DMS53 (cell line): ENCODE data around the gene PHETA1.

ENCODE experiments used
- DNase-seq: peaks from one replicate; lab custom pipeline; 2025; lab: John Stamatoyannopoulos, UW

Gene PHETA1

GRCh38 chr12:111369496-111370220, 763 bp upstream of the PHETA1 start:
- DNase-seq, result no peak

DNA sequence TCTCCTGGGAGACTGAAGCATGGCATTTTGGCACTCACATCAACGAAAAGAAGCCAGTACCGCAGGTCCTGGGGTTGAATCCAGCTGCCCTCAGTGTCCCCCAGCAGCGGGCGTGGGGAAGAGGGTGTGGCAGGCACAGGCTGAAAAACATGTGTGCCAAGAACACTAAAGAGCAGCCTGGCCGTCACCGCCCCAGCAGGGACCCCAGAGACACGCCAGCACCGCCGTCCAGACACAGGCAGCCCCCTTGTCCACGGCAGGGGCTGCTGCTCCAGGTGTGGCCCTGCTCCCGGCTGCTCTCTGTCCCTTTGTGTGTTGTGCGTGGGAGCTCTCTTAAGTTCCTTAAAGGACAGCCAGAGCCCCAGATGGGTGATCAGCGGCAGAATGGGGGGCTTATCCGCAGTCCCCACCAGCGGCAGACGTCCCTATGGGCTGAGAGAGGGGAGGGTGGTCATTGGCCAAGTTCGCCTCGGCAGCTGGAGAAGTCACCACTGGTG, 556 bp downstream of the PHETA1 start:
- DNase-seq, result no peak

DNA sequence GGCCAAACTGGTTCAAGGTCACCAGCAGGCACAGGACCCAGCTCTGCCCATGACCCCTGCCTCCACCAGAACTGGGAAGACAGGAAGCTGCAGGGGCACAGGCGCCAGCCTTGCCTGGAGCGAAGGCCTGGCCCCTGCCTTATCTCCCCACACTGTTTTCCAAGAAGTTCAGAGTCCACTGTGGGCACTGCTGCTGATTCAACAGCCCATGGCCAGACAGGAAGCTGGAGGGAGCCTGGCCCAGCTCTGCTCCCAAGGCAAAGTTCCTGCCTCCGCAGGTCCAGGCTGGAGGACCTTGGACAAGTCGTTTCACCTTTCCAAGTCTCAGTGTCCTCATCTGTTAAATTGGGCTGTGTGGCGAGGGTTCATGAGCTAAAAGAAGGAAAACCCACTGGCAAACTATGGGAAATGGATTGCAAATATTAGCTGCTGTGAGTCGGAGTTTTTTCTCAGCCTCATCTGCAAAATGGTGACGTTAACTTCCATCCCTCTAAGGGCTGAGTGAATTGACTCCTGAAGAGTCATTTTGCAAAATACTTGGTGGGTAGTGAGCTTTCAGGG, 1.2 kb downstream of the PHETA1 start:
- no peak for DNase-seq

DNA sequence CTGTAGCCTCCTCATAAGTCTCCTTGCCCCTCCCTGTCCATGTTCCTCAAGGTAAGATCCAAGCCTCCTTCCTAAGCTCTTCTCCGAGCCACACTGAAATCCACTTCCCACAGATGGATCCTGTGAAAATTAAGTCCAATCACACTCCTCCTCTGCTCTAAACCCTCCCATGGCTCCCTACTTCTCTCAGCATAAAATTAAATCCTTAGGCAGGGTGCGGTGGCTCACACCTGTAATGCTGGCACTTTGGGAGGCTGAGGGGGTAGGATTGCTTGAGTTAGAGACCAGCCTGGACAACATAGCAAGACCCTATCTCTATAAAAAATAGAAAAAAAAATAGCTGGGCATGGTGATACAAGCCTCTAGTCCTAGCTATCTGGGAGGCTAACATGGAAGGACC, 2.3 kb downstream of the PHETA1 start:
- DNase-seq, result no peak

- no peak for DNase-seq
Measured at GRCh38 chr12:111366075-111366474, 2.8 kb downstream of the PHETA1 start.

DNA sequence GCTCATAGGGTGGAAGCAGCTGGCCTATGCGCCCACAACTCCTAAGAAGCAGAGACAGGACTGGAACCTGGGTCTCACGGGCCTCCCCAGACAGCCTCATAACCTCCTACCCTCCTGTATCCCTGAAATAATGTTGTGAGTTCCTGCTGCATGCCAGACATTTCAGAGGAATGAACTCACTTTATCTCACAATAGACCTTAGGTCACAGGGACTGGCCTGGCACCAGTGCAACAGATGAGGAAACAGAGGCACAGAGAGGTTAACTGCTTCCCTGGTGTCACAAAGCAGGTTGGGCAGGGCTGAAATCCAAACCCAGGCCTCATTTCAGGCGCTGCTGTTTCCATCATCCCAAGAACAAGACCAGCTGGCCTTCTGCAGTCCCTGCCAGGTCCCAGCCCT, 5.3 kb downstream of the PHETA1 start:
- DNase-seq, result no peak

DNA sequence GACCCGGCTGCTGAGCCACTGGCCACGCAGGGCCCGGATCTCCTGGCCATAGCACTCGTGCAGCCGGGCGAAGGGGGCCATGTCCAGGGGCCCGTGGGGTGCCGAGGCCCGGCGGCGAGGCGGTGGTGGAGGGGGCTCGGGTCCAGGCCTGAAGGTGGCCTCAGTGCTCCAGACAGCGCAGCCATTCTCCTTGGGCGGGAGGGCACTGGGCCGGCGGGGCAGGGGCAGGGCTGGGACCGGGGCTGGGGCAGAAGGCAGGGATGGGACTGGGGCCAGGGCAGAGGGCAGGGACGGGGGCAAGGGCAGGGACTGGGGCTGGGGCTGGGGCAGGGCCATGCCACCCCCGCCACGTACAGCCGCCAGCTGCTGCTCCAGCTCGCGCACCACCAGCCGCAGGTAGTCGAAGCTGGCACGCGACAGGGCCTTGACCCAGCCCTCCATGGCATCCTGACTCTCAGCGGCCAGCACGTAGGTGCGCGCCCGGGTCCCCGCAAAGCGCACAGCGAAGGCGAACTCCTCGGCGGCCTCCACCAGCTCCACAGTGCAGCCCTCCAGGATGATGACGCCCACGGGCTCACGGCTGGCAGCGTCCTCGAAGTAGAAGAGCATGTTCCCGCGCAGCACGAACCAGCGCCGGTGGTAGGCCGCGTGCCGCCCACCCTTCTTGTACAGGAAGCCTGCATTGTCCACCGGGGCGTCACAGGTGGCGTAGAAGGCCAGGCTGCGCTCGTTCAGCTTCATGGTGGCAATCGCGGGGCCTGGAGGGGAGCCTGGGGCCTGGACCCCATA, 6.0 kb downstream of the PHETA1 start:
- no peak for DNase-seq

DNA sequence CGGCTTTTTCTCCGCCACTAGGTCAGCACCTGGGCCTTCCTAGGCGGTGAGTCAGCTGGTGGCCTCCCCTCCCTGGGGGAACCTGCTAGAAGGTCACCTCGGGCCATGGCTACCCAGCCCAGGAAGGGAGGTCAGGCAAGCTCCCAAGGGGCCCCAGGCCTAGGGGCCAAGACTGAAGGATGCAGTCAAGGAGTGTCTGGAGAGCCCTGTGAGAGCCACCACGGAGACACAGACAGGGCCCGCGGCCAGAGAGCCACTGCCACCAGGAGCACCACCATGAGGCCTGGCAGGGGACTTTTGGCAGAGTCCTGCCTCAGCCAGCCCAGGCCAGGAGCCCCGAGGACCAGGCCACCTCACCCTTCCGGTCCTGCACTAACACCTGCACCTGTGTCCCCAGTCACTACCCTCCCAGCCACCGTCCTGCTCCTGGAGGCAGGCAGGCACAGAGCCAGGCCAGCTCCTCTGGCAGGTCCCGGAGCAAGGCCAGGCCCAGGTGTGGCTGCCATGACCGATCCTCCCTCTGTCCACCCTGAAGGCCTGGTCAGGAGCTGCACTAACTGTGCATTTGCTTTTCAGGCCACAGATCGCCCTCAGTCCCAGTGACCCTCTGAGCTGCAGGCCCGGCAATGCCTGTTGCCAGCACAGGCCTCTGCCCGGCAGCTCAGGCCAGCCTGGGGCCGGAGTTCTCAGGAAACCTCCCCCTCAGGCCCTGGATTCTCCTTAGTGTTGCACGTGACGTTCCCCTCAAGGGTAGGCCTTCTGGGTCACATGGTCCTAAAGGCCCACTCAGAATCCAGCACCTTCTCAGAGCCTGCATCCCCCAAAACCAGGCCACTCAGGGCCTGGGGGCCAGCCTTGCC, 6.9 kb downstream of the PHETA1 start:
- DNase-seq, result no peak

DNA sequence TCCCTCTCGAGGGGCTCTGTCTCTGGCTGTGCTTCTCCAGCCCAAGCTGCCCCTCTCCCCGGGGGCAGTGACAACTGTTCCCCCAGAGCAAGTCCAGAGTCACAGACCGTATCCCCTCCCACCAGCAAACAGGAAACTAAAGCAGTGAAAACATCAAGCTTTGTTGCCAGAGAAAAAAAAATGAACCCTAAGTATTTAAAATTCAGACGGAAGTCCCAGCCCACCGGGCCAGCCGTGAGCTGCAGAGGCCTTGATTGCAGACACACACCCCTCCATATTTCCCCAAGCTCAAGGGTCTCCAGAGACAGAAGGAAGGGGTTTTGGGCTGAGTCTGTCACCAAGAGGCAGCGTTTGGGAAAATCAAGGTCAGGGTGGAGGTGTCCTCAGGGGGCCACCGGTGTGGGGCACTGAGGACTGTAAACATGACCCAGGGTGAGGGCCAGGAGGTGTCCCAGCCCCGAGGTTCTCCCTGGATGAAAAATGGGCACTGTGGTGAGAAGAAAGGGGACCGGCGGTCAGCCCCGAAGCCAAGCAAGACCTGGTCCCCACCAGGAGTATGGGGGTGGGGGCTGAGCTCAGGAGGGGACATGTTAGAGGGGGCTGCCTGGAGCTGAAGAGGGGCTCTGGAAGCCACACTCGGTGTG, 7.7 kb downstream of the PHETA1 start:
- no peak for DNase-seq

DNA sequence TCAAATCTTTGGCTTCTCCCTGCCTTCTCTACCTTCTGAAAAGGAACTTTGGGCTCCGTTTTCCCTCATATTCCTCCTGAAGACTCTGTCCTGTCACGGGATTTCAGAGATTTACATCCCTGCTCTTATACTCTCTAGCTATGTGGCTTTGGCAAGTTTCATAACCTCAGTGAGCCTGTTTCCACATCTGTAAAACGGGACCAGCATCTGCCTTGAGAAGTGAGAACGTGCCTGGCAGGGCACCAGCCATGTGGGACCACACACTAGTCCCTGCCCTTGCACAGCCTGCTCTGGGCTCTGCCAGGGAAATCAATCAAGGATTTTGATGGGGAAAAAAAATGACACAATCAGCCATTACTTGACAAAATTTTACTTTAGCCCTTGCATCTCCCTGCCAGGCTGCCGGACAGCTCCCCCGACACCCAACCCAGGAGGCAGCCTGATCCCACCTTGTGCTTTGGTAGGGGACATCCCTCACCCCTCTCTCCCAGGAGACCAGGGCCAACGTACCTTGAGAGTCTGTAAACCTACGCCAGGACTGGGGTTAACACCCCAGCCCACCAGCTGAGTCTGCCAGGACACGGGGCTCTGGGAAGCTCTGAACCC, 8.5 kb downstream of the PHETA1 start:
- no peak for DNase-seq

DNA sequence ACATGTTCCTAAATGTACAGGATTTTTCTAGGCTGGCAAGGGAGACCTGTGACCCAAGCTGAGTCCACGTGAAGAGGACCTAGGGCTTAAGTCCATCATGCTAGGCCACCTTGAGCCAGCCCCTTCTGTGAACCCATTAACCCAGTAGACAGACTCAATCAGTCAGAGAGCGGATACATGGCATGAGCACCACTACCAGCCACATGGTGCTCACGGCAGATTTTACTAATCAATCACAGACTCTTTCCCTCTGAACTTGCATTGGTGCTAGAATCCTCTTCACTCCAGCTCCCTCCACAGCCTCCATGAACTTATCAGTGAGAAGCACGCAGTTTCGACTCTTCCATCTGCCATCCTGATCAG, 9.0 kb downstream of the PHETA1 start:
- no peak for DNase-seq

DNA sequence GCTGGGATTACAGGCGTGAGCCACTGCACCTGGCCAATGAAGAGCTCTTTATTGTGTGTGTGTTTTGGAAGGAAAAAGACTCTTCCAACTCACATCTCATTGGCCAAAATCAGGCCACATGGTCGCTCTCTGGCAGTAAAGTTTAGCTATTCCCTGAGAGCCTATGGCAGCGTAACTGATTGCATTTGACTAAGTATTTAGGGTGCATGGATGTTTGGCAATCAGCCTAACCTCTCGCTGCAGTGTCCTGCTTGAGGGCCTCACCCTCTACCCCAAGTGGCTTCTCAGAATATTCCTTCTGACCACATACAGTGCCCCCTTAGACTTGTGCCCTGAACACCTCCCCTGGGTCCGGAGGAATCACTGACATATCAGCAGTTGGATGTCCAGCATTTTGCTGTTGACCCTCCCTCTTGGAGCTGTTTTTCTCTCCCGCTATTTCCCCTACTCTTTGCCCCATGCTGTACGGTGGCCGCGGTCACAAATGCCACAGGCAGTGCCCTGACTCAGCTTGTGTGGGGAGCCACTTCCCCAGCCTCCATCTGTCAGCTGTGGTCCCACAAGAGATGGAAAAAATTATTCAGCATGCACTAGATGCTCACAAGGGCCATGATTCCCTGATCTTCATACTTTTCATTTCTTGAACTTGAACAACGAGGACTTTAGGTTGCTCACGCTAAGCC, 9.5 kb downstream of the PHETA1 start:
- no peak for DNase-seq

- no peak for DNase-seq
Measured at GRCh38 chr12:111355201-111355925, 13.5 kb downstream of the PHETA1 start.

DNA sequence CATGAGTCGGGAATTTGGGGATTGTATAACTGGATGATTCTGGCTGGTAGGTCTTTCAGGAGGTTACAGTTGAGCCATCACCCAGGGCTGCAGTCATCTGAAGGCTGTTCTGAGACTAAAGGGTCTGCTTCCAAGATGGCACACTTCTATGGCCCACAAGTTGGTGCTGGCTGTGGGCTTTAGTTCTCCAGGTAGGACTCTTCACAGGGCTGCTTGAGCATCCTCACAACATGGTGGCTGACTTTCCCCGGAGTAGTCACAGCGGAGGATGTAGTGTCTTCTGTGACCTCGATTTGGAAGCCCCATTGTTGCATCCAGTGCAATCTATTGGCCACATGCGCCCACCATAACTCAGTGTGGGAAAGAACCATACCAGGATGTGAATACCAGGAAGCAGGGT, 14.4 kb downstream of the PHETA1 start:
- no peak for DNase-seq

DNA sequence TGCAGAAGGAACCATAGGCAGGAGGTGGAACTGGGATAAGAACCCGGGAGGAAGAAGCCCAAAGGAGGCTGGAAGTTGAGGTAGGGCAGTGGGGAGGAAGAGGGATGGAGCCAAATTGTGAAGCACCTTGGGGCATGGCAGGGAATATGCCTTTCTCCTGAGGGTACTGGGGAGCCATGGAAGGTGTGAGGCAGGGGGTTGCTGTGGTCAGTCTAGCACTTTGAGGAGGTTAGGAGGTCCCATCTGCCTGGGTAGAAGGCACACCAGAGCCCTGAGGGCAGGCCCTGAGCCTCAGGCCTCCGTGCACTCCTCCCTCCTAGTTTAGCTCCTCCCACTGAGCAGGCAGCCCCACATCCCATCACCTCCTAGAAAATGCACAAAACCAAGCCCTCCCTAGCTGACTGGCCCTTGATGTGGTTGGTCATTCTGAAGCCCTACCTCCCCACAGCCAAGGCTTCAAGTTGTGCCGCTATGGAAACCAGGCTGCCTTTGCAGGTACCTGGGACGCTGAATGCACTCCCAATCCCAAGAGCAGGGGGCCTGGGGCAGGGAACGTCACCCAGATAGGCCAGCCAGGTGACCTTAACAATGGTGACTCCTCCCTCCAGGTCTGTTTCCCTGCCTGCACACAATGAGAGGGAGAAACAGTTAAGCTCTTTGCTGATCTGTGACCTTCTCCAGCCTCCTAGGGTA, 15.1 kb downstream of the PHETA1 start:
- DNase-seq, result no peak

- DNase-seq, result no peak
Measured at GRCh38 chr12:111353026-111353425, 15.9 kb downstream of the PHETA1 start.

DNA sequence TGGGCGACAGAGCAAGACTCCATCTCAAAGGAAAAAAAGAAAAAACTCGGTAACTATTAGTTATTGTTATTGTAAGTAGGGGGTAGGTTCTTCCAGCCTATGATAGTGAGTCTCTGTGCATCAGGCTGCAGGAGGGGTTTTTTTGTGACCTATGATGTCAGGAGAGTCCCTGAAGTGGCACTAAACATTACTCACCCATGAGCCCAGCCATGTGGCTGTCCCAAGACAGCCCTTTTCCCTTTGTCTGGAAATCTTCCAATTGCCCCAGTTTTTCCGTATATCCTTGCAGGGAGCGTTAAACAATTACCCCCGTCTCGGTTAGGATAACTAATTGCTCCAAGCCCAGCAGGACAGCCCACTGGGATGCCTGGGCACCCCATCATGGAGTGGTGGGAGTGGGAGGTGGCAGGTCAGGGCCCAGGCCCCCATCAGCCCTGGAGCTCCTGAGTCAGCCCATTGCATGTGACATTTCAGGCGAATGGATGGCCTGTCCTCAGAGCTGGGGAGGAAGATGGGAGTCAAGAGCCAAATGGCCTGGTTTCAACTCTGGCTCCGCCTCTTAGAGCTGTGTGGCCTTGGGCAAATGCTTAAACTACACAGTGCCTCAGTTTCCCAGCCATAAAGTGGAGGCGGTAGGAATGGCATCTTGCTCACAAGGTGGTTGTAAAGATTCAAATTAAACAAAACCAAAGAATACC, 16.4 kb downstream of the PHETA1 start:
- DNase-seq, result no peak

DNA sequence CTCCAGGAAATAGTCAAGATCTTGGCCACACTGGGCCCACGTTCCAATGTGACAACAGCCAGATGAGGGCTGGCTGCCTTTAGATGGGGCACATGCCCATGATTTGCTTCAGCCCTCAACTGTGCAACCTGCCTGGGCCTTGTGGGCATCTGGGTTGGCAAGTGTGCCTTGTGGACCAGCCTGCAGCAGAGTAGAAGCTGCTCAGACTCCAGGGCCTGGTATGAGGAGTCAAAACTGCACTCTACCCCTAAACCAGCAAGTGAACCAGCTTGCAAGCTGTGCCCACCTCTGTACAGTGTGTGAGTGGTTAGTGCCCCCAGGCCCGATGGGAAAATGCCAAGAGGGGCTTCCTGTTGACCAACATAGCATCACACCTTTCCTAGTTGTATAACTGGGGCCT, 17.9 kb downstream of the PHETA1 start:
- DNase-seq, result no peak
